Fibroblast of lung (primary cell): ENCODE data around the gene DDB1. TPM values are rescaled to one million over a fixed set of nuclear protein-coding genes. Genes with fewer than 3 reads are reported as not detected.

Source experiments
- DNase-seq, 2 donors: peaks; one replicate each; pipeline versions ENCODE4 v3.0.0 to v3.0.0-alpha.2; 2010; ENCODE audit warnings: low read depth in 2 of 2
- H2AFZ ChIP-seq: 2 replicates; pipeline ENCODE4 v1.5.1; 2012; ENCODE audit warnings: low read length, control low read depth, inconsistent platforms
- H3K27ac ChIP-seq: 2 replicates; pipeline ENCODE4 v1.5.1; 2011; ENCODE audit warnings: low read length, control low read depth; ENCODE audit not compliant: insufficient read depth
- H3K27me3 ChIP-seq: 2 replicates; pipeline ENCODE4 v1.5.1; 2011; ENCODE audit warnings: mild to moderate bottlenecking, low read length; ENCODE audit not compliant: control insufficient read depth, insufficient read depth
- H3K36me3 ChIP-seq: 2 replicates; pipeline ENCODE4 v1.5.1; 2011; ENCODE audit warnings: low read length; ENCODE audit not compliant: control insufficient read depth, insufficient read depth
- H3K4me1 ChIP-seq: 2 replicates; pipeline ENCODE4 v1.5.1; 2011; ENCODE audit warnings: low read length; ENCODE audit not compliant: control insufficient read depth, insufficient read depth; ENCODE audit errors: extremely low read depth
- H3K4me2 ChIP-seq: 2 replicates; pipeline ENCODE4 v1.5.1; 2011; ENCODE audit warnings: low read length, control low read depth; ENCODE audit not compliant: insufficient read depth; ENCODE audit errors: extremely low read depth
- H3K4me3 ChIP-seq, 4 experiments: fragments of 200-600 bp in 1 of 4; sonication (generic) in 1 of 4; replicated peaks in 1 of 4; 2 replicates each; pipeline ENCODE4 v1.5.1; 2011 to 2016; ENCODE audit warnings: low read length in 4 of 4, low read depth in 3 of 4, mild to moderate bottlenecking in 3 of 4, control low read depth in 2 of 4, inconsistent platforms in 1 of 4, mixed read lengths in 1 of 4; ENCODE audit not compliant: insufficient read depth in 1 of 4; ENCODE audit errors: control extremely low read depth in 1 of 4
- H3K79me2 ChIP-seq: 2 replicates; pipeline ENCODE4 v1.5.1; 2012; ENCODE audit warnings: mild to moderate bottlenecking, low read length, inconsistent platforms; ENCODE audit not compliant: control insufficient read depth, insufficient read depth
- H3K9ac ChIP-seq: 2 replicates; pipeline ENCODE4 v1.5.1; 2011; ENCODE audit warnings: mild to moderate bottlenecking, low read length, control low read depth; ENCODE audit not compliant: insufficient read depth
- H3K9me3 ChIP-seq: 2 replicates; pipeline ENCODE4 v1.5.1; 2012; ENCODE audit warnings: low read depth, low read length; ENCODE audit not compliant: control insufficient read depth, insufficient read depth
- H4K20me1 ChIP-seq: 2 replicates; pipeline ENCODE4 v1.5.1; 2011; ENCODE audit warnings: low read length; ENCODE audit not compliant: control insufficient read depth, insufficient read depth; ENCODE audit errors: extremely low read depth
- EZH2 ChIP-seq: IDR thresholded peaks from 2 replicates; pipeline ENCODE4 v1.5.1; 2012; ENCODE audit warnings: low read length, control low read depth, mild to moderate bottlenecking; ENCODE audit errors: missing control alignments
- polyA plus RNA-seq, 2 donors: library from polyadenylated mRNA; depleted of rRNA in 1 of 2; stranded (reverse) in 1 of 2; unstranded in 1 of 2; fragments of >200 nt; gene quantifications; 2 replicates each; pipeline ENCODE4 v1.2.1, GENCODE V29; 2011 to 2012; ENCODE audit warnings: missing spikeins in 1 of 2
- total RNA-seq: library from RNA; depleted of rRNA; stranded (reverse); fragments of >200 nt; gene quantifications from 2 replicates; pipeline ENCODE4 v1.2.1, GENCODE V29; 2014
- TF ChIP-seq, protein P1 (sequence below), 2 donors: IDR thresholded peaks in 1 of 2; conservative IDR thresholded peaks in 1 of 2; 1 replicate in 1 of 2; 2 replicates in 1 of 2; pipeline ENCODE4 v1.5.1; 2011 to 2012; ENCODE audit warnings: low read length in 2 of 2, control low read depth in 1 of 2, inconsistent platforms in 1 of 2, low read depth in 1 of 2, mild to moderate bottlenecking in 1 of 2

DDB1 gene
- total and polyA plus RNA-seq, 2 donors (not counting 1 experiment from before 2014, with no cell fraction given) = 282 to 298 TPM

DNA sequence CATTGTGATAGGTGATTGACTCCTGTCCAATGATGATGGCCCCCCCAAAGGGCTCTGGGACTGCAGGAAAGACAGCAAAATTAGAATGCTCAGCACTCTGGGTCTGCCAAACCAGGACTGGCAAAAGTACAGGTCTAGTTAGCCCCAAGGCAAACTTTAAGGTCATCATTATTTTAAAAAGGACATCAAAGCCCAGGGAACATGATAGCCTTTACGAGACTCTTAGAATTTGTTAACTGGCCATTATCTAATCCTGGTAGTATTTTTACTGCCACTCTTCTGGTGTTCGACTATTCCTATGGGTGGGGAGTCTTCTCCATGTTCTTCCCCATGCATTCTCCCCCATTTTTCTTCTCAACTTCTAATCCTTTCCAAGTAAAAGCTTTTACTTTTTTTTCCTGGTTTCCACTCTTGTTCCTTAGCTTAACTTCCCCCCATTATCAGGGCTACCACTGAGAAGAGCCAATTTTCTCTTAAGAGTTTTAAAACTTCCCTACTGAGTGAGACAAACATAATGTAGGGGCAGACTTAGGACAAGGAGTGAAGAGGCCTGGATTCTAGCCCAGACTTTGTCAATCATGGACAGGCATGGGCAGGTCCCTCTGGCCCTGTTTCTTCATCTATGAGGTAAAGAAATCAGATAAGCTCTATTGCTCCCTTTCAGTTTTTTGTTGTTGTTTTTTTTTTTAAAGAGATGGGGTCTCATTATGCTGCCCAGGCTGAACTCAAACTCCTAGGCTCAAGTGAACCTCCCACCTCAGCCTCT is 7.1 kb downstream of the DDB1 start:
- Histone ChIP-seq H2AFZ (no peak overlapping the region), H3K27ac (no peak overlapping the region), H3K9me3 (no peaks in the 10 kb centered on the region), H3K9ac (no peak overlapping the region), H3K4me3 (no peak overlapping the region), H3K36me3 (peaks cover 23% of the 10 kb centered on the region), H3K79me2 (peaks cover 46% of the 10 kb centered on the region), H3K4me2 (no peak overlapping the region), H4K20me1 (peaks cover 4% of the 10 kb centered on the region), H3K4me1 (peaks cover 7% of the 10 kb centered on the region), H3K27me3 (no peaks in the 10 kb centered on the region)
- TF ChIP-seq, protein P1, sequence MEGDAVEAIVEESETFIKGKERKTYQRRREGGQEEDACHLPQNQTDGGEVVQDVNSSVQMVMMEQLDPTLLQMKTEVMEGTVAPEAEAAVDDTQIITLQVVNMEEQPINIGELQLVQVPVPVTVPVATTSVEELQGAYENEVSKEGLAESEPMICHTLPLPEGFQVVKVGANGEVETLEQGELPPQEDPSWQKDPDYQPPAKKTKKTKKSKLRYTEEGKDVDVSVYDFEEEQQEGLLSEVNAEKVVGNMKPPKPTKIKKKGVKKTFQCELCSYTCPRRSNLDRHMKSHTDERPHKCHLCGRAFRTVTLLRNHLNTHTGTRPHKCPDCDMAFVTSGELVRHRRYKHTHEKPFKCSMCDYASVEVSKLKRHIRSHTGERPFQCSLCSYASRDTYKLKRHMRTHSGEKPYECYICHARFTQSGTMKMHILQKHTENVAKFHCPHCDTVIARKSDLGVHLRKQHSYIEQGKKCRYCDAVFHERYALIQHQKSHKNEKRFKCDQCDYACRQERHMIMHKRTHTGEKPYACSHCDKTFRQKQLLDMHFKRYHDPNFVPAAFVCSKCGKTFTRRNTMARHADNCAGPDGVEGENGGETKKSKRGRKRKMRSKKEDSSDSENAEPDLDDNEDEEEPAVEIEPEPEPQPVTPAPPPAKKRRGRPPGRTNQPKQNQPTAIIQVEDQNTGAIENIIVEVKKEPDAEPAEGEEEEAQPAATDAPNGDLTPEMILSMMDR (conservative IDR thresholded peaks at IDR 0.05 in 1 of 2, IDR thresholded peaks at IDR 0.05 in 1 of 2; ENCODE audit: low read depth in 1 of 2, low read length in 2 of 2) = no peak
- peak; percentile 22 to 43 for DNase-seq

DNA sequence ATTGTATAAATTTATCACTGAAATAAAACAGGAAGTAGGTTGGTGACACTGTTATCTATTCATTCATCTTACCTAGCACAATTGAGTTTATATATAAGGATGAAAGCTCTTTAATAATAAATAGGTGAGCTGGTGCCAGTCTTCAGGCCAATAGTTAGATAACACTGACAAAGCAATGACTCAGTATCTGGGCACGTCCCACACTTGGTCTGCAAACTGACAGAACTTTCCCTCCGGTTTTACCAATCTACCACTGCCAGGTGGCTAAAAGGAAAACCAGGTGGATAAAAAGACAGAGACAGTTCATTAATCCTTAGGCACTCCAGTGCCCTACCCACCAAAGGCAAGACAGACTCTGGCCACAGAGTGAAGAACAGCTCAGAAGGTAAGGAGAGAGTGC is 17.6 kb downstream of the DDB1 start:
- H3K4me1 ChIP-seq = no peaks in the 10 kb centered on the region
- H3K36me3 ChIP-seq = peaks cover 21% of the 10 kb centered on the region
- H3K9ac ChIP-seq = no peak overlapping the region
- DNase-seq = no peak
- no peaks in the 10 kb centered on the region for H3K9me3 ChIP-seq
- no peak overlapping the region for H3K4me2 ChIP-seq
- no peak overlapping the region for H3K4me3 ChIP-seq
- H3K27ac ChIP-seq = no peak overlapping the region
- H3K27me3 ChIP-seq = no peaks in the 10 kb centered on the region
- no peak overlapping the region for H2AFZ ChIP-seq
- H4K20me1 ChIP-seq = no peaks in the 10 kb centered on the region
- TF ChIP-seq, protein P1 (conservative IDR thresholded peaks at IDR 0.05 in 1 of 2, IDR thresholded peaks at IDR 0.05 in 1 of 2; ENCODE audit: low read depth in 1 of 2, low read length in 2 of 2) = no peak
- no peak for TF ChIP-seq EZH2
- H3K79me2 ChIP-seq = no peaks in the 10 kb centered on the region

DNA sequence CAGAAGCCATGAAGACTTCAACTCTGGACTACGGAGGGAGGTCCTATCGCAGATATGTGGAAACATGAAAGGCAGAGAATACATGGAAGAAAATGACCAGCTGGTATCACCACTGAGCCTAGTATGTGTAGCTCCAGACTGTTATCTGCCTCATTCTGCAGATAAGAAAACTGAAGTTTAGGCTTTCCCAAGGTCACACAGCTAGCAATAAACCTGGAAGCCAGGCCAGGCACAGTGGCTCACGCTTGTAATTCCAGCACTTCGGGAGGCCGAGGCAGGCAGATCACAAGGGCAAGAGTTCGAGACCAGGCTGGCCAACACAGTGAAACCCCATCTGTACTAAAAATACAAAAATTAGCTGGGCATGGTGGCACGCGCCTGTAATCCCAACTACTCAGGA is 22.2 kb downstream of the DDB1 start:
- Histone ChIP-seq H3K27me3 (no peaks in the 10 kb centered on the region), H3K9ac (no peak overlapping the region), H3K4me2 (no peak overlapping the region), H3K9me3 (no peaks in the 10 kb centered on the region), H3K4me1 (no peaks in the 10 kb centered on the region), H3K4me3 (no peak overlapping the region), H3K27ac (no peak overlapping the region), H3K36me3 (peaks cover 28% of the 10 kb centered on the region), H3K79me2 (no peaks in the 10 kb centered on the region), H4K20me1 (no peaks in the 10 kb centered on the region), H2AFZ (no peak overlapping the region)
- no peak for DNase-seq
- TF ChIP-seq EZH2 = no peak
- TF ChIP-seq, protein P1 (conservative IDR thresholded peaks at IDR 0.05 in 1 of 2, IDR thresholded peaks at IDR 0.05 in 1 of 2; ENCODE audit: low read depth in 1 of 2, low read length in 2 of 2) = no peak
